GM12878 (cell line): ENCODE data around the gene SMARCC1. TPM values are rescaled to one million over a fixed set of nuclear protein-coding genes. Genes with fewer than 3 reads are reported as not detected.

ENCODE experiments used
- ATAC-seq: fragments of 200-7000 bp; cut with Tn5 transposase; 3 replicates; pipeline ENCODE4 v1.9.1; 2020; ENCODE audit warnings: mild to moderate bottlenecking, moderate library complexity
- BruUV-seq: library from RNA; stranded (reverse); fragments of 400-500 nt; replicated peaks from 2 replicates; lab custom pipeline; 2021; lab: Mats Ljungman, UMichigan
- CTCF ChIA-PET: fragments of 300-600 bp; sonication (Branson Sonifier 250); formaldehyde crosslinking; extraction: SDS; loops from one replicate; lab custom pipeline; 2021; ENCODE audit warnings: inconsistent platforms; lab: Yijun Ruan, JAX
- POLR2A ChIA-PET: fragments of 350-600 bp; formaldehyde crosslinking; extraction: SDS; loops from one replicate; lab custom pipeline; 2021; ENCODE audit warnings: inconsistent platforms; lab: Charles Lee
- RAD21 ChIA-PET: fragments of 300-600 bp; sonication (Branson Sonifier 250); formaldehyde crosslinking; loops from one replicate; lab custom pipeline; 2023; ENCODE audit warnings: antibody characterized with exemption; ENCODE audit not compliant: unreplicated experiment; lab: Charles Lee
- SMC1A ChIA-PET: fragments of 300-600 bp; sonication (Branson Sonifier 250); formaldehyde crosslinking; loops from one replicate; lab custom pipeline; 2023; ENCODE audit not compliant: unreplicated experiment, uncharacterized antibody; lab: Charles Lee
- DNase-seq: peaks from one replicate; pipeline ENCODE4 v3.0.0-alpha.2; 2011; ENCODE audit warnings: low read depth, low spot score
- FAIRE-seq: peaks from 3 replicates; lab custom pipeline; 2011; peaks lifted over from hg19 to GRCh38; lab: Jason Lieb, UNC
- H2AFZ ChIP-seq: 2 replicates; pipeline ENCODE4 v1.6.0; 2011; ENCODE audit warnings: low read depth, low read length, control low read depth; ENCODE audit not compliant: control insufficient read depth
- H3K27ac ChIP-seq: 2 replicates; pipeline ENCODE4 v1.5.1; 2011; ENCODE audit warnings: control low read depth; ENCODE audit not compliant: control insufficient read depth, insufficient read depth
- H3K27me3 ChIP-seq, 2 experiments: replicated peaks in 1 of 2; 2 replicates each; pipeline versions ENCODE4 v1.6.0 to v1.6.1; 2011; ENCODE audit warnings: low read length in 1 of 2; ENCODE audit not compliant: control insufficient read depth in 2 of 2, insufficient read depth in 2 of 2
- H3K36me3 ChIP-seq, 2 experiments: 2 replicates each; pipeline ENCODE4 v1.5.1; 2011; ENCODE audit warnings: low read length in 1 of 2; ENCODE audit not compliant: control insufficient read depth in 2 of 2, insufficient read depth in 2 of 2
- H3K4me1 ChIP-seq: 2 replicates; pipeline ENCODE4 v1.6.1; 2011; ENCODE audit warnings: mild to moderate bottlenecking, low read length, moderate library complexity, mixed read lengths; ENCODE audit not compliant: control insufficient read depth, insufficient read depth
- H3K4me2 ChIP-seq: 2 replicates; pipeline ENCODE4 v1.6.0; 2011; ENCODE audit warnings: control low read depth; ENCODE audit not compliant: control insufficient read depth, insufficient read depth
- H3K4me3 ChIP-seq: fragments of 200-600 bp; sonication (generic); 2 replicates; pipeline ENCODE4 v1.5.1; 2016
- H3K79me2 ChIP-seq: 2 replicates; pipeline ENCODE4 v1.6.0; 2011; ENCODE audit warnings: low read length; ENCODE audit not compliant: control insufficient read depth, insufficient read depth
- H3K9ac ChIP-seq: 2 replicates; pipeline ENCODE4 v1.8.0; 2011; ENCODE audit warnings: low read length, control low read depth, mixed read lengths; ENCODE audit not compliant: control insufficient read depth, insufficient read depth
- H3K9me3 ChIP-seq: replicated peaks from 3 replicates; pipeline ENCODE4 v1.5.1; 2011; ENCODE audit warnings: mild to moderate bottlenecking, low read length; ENCODE audit not compliant: control insufficient read depth, insufficient read depth
- H4K20me1 ChIP-seq: 2 replicates; pipeline ENCODE4 v1.6.0; 2011; ENCODE audit not compliant: control insufficient read depth, insufficient read depth
- ATF7 ChIP-seq: fragments of 450-650 bp; IDR thresholded peaks from 2 replicates; pipeline ENCODE4 v1.6.1; 2016; ENCODE audit warnings: low read depth, mild to moderate bottlenecking
- CEBPB ChIP-seq, 2 experiments: fragments of 150-350 bp in 1 of 2; IDR thresholded peaks; 2 replicates each; pipeline ENCODE4 v1.6.1; 2012 to 2014; ENCODE audit warnings: low read depth in 2 of 2, low read length in 2 of 2, borderline replicate concordance in 1 of 2, inconsistent platforms in 1 of 2
- RAD51 ChIP-seq: fragments of 450-650 bp; IDR thresholded peaks from 2 replicates; pipeline ENCODE4 v1.6.1; 2016; ENCODE audit warnings: moderate library complexity, mild to moderate bottlenecking, inconsistent platforms
- RBBP5 ChIP-seq: fragments of 200-600 bp; sonication (generic); conservative IDR thresholded peaks from 2 replicates; pipeline ENCODE4 v1.6.1; 2016
- RELA ChIP-seq: fragments of 450-650 bp; IDR thresholded peaks from 2 replicates; pipeline ENCODE4 v1.8.0; 2014; ENCODE audit warnings: borderline replicate concordance; ENCODE audit not compliant: partially characterized antibody
- ZSCAN29 ChIP-seq: fragments of 450-650 bp; IDR thresholded peaks from 2 replicates; pipeline ENCODE4 v1.6.1; 2017; ENCODE audit warnings: mild to moderate bottlenecking, moderate library complexity
- WGBS: methylation state at CpG from one replicate; pipeline ENCODE4 v1.1.6; 2016; ENCODE audit warnings: low lambda C conversion rate; ENCODE audit not compliant: insufficient replicate concordance, insufficient coverage; ENCODE audit errors: missing lambda C conversion rate; 5-methylcytosine and 5-hydroxymethylcytosine counted together
- in situ Hi-C: fragments of 300-500 bp; cut with MboI; formaldehyde crosslinking; loops from 9 replicates; pipeline ENCODE4 v1.14.3; 2018; ENCODE audit warnings: mixed read lengths
- intact Hi-C: fragments of 100-400 bp; cut with micrococcal nuclease; formaldehyde crosslinking; loops from one replicate; pipeline ENCODE4 v1.14.2; 2022; ENCODE audit not compliant: unreplicated experiment
- polyA plus RNA-seq, 11 experiments: library from polyadenylated mRNA; depleted of rRNA in 4 of 11; unstranded in 6 of 11; stranded (reverse) in 5 of 11; fragments of >200 nt; fragmentation: Nextera tagmentation in 4 of 11; fragmentation: Illumina TruSeq in 1 of 11; extraction: Ambion mirVana in 4 of 11; extraction: Trizol in 1 of 11; gene quantifications; 1 replicate in 1 of 11; 2 replicates in 10 of 11; pipeline versions ENCODE4 v1.2.1 to v1.2.3, GENCODE V29; 2011 to 2016; ENCODE audit warnings: inconsistent platforms in 2 of 11, missing spikeins in 2 of 11, low read depth in 1 of 11
- total RNA-seq, 4 experiments: library from RNA; depleted of rRNA in 3 of 4; stranded (reverse); fragments of >200 nt in 3 of 4; fragmentation: Illumina TruSeq in 1 of 4; extraction: Trizol in 1 of 4; gene quantifications; 2 replicates each; pipeline versions ENCODE4 v1.2.1 to v1.2.3, GENCODE V29; 2013 to 2021
- TF ChIP-seq, protein P1 (sequence below): IDR thresholded peaks from 2 replicates; pipeline ENCODE4 v1.6.1; 2012; ENCODE audit warnings: improper control_type of control experiment, low read depth, low read length; ENCODE audit not compliant: insufficient replicate concordance
- TF ChIP-seq, protein P2 (sequence below): fragments of 150-350 bp; IDR thresholded peaks from 2 replicates; pipeline ENCODE4 v1.6.1; 2016; ENCODE audit warnings: low read depth, low read length

Gene SMARCC1
- total and polyA plus RNA-seq, 10 of the 15 experiments (the other 5 are each of a cell fraction or from before 2014, with no cell fraction given) = 26.6 to 147 (median 57.1) TPM

DNA sequence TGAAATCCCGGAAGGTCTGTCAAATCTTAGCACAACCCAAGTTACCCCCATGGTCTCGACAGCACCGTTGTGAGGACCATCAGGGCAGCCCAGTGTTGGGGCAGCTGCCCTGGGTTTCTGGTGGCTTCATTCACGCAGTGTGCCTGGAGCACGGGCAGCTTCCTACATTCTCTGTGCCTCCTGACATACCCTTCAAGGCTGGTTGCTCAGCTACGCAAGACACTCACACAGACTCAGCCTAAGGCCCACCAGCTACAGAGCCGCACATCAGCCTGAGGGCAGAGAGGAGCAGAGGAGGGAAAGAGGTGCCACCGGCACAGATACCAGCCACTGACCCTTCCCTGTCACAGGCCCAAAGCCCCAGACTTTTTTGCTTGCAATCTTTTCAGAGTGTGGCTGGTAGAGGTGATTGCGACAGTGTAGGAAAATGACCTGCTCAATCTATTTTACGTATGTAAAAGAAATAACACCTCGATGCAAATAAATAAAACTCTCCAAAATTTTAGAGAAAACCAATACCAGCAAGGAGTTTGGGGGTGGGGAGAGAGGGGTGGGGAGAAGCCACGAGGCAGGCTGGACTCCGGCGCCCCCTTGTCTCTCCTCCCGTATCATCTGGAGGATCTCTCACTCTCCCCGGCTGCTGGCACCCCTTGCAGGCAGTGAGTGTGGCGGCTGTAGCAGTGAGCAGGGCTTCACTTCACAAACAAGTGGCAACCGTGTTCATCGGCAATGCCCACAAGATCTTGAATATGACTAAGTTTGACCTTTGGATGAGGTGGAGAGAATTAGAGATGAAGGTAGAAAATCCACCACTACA lies 215.8 kb downstream of the SMARCC1 start:
- ATAC-seq (no peak), FAIRE-seq (no peak), DNase-seq (no peak)
- no TSS peak for BruUV-seq
- 65% methylated on average over 19 of the region's 19 CpGs for WGBS
- Histone ChIP-seq H3K79me2 (no peaks in the 10 kb centered on the region), H3K9me3 (no peaks in the 10 kb centered on the region), H4K20me1 (no peaks in the 10 kb centered on the region), H3K27ac (no peak overlapping the region), H3K36me3 (no peaks in the 10 kb centered on the region), H3K4me2 (no peak overlapping the region), H3K4me1 (no peaks in the 10 kb centered on the region), H3K4me3 (no peak overlapping the region), H2AFZ (no peak overlapping the region), H3K9ac (no peak overlapping the region), H3K27me3 (no peaks in the 10 kb centered on the region)
- TF ChIP-seq RBBP5 (no peak), ZSCAN29 (no peak), RELA (no peak), RAD51 (no peak), CEBPB (IDR thresholded peaks at IDR 0.05; ENCODE audit: borderline replicate concordance in 1 of 2, low read depth in 2 of 2, low read length in 2 of 2) (no peak), ATF7 (no peak)
- TF ChIP-seq, protein P1, sequence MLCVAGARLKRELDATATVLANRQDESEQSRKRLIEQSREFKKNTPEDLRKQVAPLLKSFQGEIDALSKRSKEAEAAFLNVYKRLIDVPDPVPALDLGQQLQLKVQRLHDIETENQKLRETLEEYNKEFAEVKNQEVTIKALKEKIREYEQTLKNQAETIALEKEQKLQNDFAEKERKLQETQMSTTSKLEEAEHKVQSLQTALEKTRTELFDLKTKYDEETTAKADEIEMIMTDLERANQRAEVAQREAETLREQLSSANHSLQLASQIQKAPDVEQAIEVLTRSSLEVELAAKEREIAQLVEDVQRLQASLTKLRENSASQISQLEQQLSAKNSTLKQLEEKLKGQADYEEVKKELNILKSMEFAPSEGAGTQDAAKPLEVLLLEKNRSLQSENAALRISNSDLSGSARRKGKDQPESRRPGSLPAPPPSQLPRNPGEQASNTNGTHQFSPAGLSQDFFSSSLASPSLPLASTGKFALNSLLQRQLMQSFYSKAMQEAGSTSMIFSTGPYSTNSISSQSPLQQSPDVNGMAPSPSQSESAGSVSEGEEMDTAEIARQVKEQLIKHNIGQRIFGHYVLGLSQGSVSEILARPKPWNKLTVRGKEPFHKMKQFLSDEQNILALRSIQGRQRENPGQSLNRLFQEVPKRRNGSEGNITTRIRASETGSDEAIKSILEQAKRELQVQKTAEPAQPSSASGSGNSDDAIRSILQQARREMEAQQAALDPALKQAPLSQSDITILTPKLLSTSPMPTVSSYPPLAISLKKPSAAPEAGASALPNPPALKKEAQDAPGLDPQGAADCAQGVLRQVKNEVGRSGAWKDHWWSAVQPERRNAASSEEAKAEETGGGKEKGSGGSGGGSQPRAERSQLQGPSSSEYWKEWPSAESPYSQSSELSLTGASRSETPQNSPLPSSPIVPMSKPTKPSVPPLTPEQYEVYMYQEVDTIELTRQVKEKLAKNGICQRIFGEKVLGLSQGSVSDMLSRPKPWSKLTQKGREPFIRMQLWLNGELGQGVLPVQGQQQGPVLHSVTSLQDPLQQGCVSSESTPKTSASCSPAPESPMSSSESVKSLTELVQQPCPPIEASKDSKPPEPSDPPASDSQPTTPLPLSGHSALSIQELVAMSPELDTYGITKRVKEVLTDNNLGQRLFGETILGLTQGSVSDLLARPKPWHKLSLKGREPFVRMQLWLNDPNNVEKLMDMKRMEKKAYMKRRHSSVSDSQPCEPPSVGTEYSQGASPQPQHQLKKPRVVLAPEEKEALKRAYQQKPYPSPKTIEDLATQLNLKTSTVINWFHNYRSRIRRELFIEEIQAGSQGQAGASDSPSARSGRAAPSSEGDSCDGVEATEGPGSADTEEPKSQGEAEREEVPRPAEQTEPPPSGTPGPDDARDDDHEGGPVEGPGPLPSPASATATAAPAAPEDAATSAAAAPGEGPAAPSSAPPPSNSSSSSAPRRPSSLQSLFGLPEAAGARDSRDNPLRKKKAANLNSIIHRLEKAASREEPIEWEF = no peak
- TF ChIP-seq, protein P2, sequence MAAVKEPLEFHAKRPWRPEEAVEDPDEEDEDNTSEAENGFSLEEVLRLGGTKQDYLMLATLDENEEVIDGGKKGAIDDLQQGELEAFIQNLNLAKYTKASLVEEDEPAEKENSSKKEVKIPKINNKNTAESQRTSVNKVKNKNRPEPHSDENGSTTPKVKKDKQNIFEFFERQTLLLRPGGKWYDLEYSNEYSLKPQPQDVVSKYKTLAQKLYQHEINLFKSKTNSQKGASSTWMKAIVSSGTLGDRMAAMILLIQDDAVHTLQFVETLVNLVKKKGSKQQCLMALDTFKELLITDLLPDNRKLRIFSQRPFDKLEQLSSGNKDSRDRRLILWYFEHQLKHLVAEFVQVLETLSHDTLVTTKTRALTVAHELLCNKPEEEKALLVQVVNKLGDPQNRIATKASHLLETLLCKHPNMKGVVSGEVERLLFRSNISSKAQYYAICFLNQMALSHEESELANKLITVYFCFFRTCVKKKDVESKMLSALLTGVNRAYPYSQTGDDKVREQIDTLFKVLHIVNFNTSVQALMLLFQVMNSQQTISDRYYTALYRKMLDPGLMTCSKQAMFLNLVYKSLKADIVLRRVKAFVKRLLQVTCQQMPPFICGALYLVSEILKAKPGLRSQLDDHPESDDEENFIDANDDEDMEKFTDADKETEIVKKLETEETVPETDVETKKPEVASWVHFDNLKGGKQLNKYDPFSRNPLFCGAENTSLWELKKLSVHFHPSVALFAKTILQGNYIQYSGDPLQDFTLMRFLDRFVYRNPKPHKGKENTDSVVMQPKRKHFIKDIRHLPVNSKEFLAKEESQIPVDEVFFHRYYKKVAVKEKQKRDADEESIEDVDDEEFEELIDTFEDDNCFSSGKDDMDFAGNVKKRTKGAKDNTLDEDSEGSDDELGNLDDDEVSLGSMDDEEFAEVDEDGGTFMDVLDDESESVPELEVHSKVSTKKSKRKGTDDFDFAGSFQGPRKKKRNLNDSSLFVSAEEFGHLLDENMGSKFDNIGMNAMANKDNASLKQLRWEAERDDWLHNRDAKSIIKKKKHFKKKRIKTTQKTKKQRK = no peak
- SMC1A ChIA-PET = interaction anchor here (1.0 kb wide), 1 partner anchor 44 kb away, joined by 3 read pairs; no protein-coding TSS in a partner anchor
- CTCF ChIA-PET = no interaction called here
- POLR2A ChIA-PET = no interaction called here
- in situ Hi-C loops = no loop called here
- RAD21 ChIA-PET = no interaction called here
- intact Hi-C loops = no loop called here
